Skeletal muscle tissue (tissue), 4 donors: ENCODE data around the gene TRPV4. TPM values are rescaled to one million over a fixed set of nuclear protein-coding genes. Genes with fewer than 3 reads are reported as not detected.

Experiments used
- H3K27ac ChIP-seq: one replicate; pipeline ENCODE4 v1.7.0; 2013; ENCODE audit warnings: mild to moderate bottlenecking, low read depth, low read length, inconsistent platforms
- H3K27me3 ChIP-seq, 3 donors: one replicate each; pipeline ENCODE4 v1.7.0; 2013; ENCODE audit warnings: low read length in 3 of 3; ENCODE audit not compliant: control insufficient read depth in 3 of 3, insufficient read depth in 3 of 3
- H3K36me3 ChIP-seq, 3 donors: one replicate each; pipeline ENCODE4 v1.7.0; 2013; ENCODE audit warnings: low read length in 3 of 3; ENCODE audit not compliant: control insufficient read depth in 3 of 3, insufficient read depth in 3 of 3
- H3K4me1 ChIP-seq, 3 donors: one replicate each; pipeline ENCODE4 v1.7.0; 2013; ENCODE audit warnings: low read length in 3 of 3, mild to moderate bottlenecking in 3 of 3; ENCODE audit not compliant: control insufficient read depth in 3 of 3, insufficient read depth in 3 of 3
- H3K4me3 ChIP-seq, 3 donors: one replicate each; pipeline ENCODE4 v1.7.0; 2013; ENCODE audit warnings: low read length in 3 of 3
- H3K9ac ChIP-seq, 3 donors: one replicate each; pipeline ENCODE4 v1.7.0; 2013; ENCODE audit warnings: low read length in 3 of 3, mild to moderate bottlenecking in 3 of 3, moderate library complexity in 2 of 3, low read depth in 1 of 3
- H3K9me3 ChIP-seq, 3 donors: one replicate each; pipeline ENCODE4 v1.7.0; 2013; ENCODE audit warnings: low read length in 3 of 3; ENCODE audit not compliant: control insufficient read depth in 3 of 3
- total RNA-seq: library from RNA; depleted of rRNA; stranded (reverse); fragments of >200 nt; gene quantifications from one replicate; pipeline ENCODE4 v1.2.3, GENCODE V29; 2014
- donor health status: Osteomylitis.

Gene TRPV4
- total RNA-seq, 1 donor from 2014 or later, result 0.52 TPM

- Histone ChIP-seq H3K36me3 (no peaks in the 10 kb centered on the region), H3K27ac (no peak overlapping the region), H3K9ac (no peak overlapping the region), H3K4me3 (no peak overlapping the region), H3K9me3 (no peaks in the 10 kb centered on the region), H3K27me3 (peaks cover 11 to 34% (median 21%) of the 10 kb centered on the region in 3 donors), H3K4me1 (peaks cover 4 to 12% (median 9%) of the 10 kb centered on the region in 3 donors)
Measured at GRCh38 chr12:109818905-109819500, 14.2 kb downstream of the TRPV4 start.

- Histone ChIP-seq H3K9me3 (no peaks in the 10 kb centered on the region), H3K4me1 (peaks cover 4 to 10% (median 9%) of the 10 kb centered on the region in 3 donors), H3K4me3 (no peak overlapping the region), H3K27me3 (peaks cover 15 to 34% (median 21%) of the 10 kb centered on the region in 3 donors), H3K27ac (no peak overlapping the region), H3K9ac (no peak overlapping the region), H3K36me3 (no peaks in the 10 kb centered on the region)
Measured at GRCh38 chr12:109818253-109818652, 14.9 kb downstream of the TRPV4 start.

- Histone ChIP-seq H3K36me3 (no peaks in the 10 kb centered on the region), H3K4me3 (no peak overlapping the region)
Measured at GRCh38 chr12:109817627-109818231, 15.5 kb downstream of the TRPV4 start.

DNA sequence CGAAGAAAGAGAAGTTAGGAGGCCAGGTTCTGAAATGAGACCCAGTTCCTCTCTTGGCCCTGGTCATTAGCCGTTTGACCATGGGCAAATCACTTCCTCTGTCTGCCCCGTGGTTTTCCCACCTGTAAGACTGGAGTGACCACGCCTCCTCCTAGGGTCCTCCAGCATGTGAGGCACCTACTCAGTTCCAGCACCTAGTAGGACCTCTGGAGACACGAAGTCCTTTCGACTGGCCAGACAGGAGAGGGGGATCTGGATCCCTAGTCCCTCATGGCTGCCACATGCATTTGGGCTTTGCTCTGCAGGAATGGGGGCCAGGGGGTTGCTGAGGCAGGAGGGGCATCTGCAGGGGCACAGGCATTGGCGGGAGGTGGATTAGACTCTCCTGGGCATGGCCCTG, 16.3 kb downstream of the TRPV4 start:
- H3K4me3 ChIP-seq, result no peak overlapping the region
- H3K4me1 ChIP-seq, result no peaks in the 10 kb centered on the region
- no peak overlapping the region for H3K9ac ChIP-seq
- H3K27me3 ChIP-seq, result peaks cover 15 to 34% (median 21%) of the 10 kb centered on the region in 3 donors
- H3K9me3 ChIP-seq, result no peaks in the 10 kb centered on the region
- no peaks in the 10 kb centered on the region for H3K36me3 ChIP-seq
- H3K27ac ChIP-seq, result no peak overlapping the region

More at GRCh38 chr12:109817627-109818231, 15.5 kb downstream of the TRPV4 start:
- H3K4me1 ChIP-seq, result peaks cover 3 to 5% (median 5%) of the 10 kb centered on the region in 3 donors
- H3K9ac ChIP-seq, result no peak overlapping the region
- H3K27me3 ChIP-seq, result peaks cover 15 to 34% (median 21%) of the 10 kb centered on the region in 3 donors
- no peaks in the 10 kb centered on the region for H3K9me3 ChIP-seq
- no peak overlapping the region for H3K27ac ChIP-seq

DNA sequence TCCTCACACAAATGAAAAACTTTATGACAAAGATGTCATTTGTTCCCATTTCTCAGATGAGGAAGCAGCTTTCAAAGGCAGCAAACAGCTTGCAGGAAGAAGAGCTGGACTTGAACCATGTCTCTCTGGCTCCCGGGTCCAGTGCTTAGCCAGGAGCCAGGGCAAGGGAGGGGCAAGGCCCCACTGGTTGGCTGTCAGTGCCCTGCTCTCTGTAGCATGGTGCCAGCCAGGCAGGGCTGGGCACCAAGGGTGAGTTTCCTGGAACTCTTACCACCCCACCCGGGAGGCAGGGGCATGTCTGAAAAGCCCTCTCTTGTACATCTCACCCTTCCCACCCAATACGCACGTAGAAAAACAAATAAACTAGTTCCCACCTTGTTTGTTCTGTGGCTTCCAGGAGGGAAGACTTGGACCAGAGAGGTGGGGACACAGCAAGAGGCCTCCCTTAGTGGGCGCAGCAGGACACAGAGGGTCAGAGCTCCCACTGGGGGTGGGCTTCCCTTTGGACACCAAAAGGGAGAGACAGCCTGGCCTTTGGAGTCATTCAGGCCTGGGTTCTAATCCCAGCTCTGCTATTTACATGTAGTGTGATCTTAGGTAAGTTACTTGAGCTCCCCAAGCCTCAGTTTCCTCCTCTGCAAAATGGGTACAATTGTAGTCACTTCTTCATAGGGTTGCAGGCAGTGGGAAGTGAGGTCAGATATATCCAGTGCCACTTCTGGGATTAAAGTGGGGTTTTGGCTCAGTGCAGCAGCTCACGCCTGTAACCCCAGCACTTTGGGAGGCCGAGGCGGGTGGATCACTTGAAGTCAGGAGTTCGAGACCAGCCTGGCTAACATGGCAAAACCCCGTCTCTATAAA, 17.2 kb downstream of the TRPV4 start:
- Histone ChIP-seq H3K36me3 (no peaks in the 10 kb centered on the region), H3K27ac (no peak overlapping the region), H3K4me1 (no peaks in the 10 kb centered on the region), H3K4me3 (no peak overlapping the region), H3K27me3 (peaks cover 13 to 34% (median 21%) of the 10 kb centered on the region in 3 donors), H3K9me3 (no peaks in the 10 kb centered on the region), H3K9ac (no peak overlapping the region)

DNA sequence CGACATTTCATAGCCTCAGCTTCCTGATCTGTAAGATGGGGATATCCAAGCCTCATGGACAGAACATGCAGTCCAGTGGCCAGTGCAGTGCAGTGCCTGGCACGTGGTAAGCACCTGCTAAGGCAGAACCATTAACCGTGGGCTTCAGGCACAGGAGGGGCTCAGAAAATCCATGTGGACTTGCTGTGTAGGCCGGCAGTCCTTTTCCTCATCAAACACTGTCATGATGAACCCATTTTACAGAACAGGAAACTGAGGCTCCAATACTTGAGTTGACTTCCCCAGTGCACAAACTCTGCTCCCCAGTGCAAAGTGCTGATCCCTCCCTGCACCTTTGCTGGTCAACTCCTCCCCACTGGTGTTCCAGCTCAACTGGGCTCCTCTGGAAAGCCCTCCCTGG, 18.0 kb downstream of the TRPV4 start:
- Histone ChIP-seq H3K36me3 (no peaks in the 10 kb centered on the region), H3K27me3 (peaks cover 12 to 34% (median 21%) of the 10 kb centered on the region in 3 donors), H3K9me3 (no peaks in the 10 kb centered on the region), H3K27ac (no peak overlapping the region), H3K9ac (no peak overlapping the region), H3K4me3 (no peak overlapping the region), H3K4me1 (no peaks in the 10 kb centered on the region)

GRCh38 chr12:109814600-109815150, 18.5 kb downstream of the TRPV4 start:
- H3K27me3 ChIP-seq, result peaks cover 12 to 32% (median 21%) of the 10 kb centered on the region in 3 donors

DNA sequence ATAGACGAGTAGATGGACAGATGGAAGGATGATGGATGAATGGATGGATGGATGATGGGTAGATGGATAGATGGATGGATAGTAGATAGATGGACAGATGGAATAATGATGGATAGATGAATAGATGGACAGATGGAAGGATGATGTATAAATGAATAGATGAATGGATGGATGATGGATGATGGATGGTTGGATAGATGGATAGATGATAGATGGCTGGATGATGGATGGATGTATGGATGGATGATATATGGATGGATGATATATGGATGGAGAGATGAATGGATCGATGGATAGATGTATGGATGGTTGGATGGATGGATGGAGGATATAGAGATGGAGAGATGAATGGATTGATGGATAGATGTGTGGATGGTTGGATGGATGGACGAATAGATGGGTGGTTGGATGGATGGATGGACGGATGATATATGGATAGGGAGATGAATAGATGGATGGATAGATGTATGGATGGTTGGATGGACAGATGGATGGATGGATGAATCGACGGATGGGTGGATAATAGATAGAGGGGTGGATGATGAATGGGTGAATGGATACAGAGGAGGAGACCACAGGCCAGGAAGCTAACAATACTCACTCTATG, 19.3 kb downstream of the TRPV4 start:
- H3K9me3 ChIP-seq, result no peaks in the 10 kb centered on the region
- no peaks in the 10 kb centered on the region for H3K4me1 ChIP-seq
- peaks cover 7 to 31% (median 15%) of the 10 kb centered on the region in 3 donors for H3K27me3 ChIP-seq
- no peaks in the 10 kb centered on the region for H3K36me3 ChIP-seq
- no peak overlapping the region for H3K4me3 ChIP-seq
- H3K9ac ChIP-seq, result no peak overlapping the region
- no peak overlapping the region for H3K27ac ChIP-seq

More at GRCh38 chr12:109814600-109815150, 18.5 kb downstream of the TRPV4 start:
- Histone ChIP-seq H3K9ac (no peak overlapping the region), H3K4me3 (no peak overlapping the region), H3K27ac (no peak overlapping the region), H3K9me3 (no peaks in the 10 kb centered on the region), H3K4me1 (no peaks in the 10 kb centered on the region), H3K36me3 (no peaks in the 10 kb centered on the region)

GRCh38 chr12:109811624-109811995, 21.6 kb downstream of the TRPV4 start:
- Histone ChIP-seq H3K9ac (no peak overlapping the region), H3K4me1 (no peaks in the 10 kb centered on the region), H3K4me3 (no peak overlapping the region), H3K27me3 (peaks cover 0 to 13% (median 4%) of the 10 kb centered on the region in 3 donors), H3K27ac (no peak overlapping the region), H3K9me3 (no peaks in the 10 kb centered on the region), H3K36me3 (no peaks in the 10 kb centered on the region)
